ENCODE measurements around the gene CDK5. TPM values are rescaled to one million over a fixed set of nuclear protein-coding genes. Genes with fewer than 3 reads are reported as not detected.

CDK5 gene
- total and polyA plus RNA-seq, 2 of the 13 experiments (the other 11 are each of a cell fraction or from before 2014, with no cell fraction given), result 16.4 to 21.3 TPM

DNA sequence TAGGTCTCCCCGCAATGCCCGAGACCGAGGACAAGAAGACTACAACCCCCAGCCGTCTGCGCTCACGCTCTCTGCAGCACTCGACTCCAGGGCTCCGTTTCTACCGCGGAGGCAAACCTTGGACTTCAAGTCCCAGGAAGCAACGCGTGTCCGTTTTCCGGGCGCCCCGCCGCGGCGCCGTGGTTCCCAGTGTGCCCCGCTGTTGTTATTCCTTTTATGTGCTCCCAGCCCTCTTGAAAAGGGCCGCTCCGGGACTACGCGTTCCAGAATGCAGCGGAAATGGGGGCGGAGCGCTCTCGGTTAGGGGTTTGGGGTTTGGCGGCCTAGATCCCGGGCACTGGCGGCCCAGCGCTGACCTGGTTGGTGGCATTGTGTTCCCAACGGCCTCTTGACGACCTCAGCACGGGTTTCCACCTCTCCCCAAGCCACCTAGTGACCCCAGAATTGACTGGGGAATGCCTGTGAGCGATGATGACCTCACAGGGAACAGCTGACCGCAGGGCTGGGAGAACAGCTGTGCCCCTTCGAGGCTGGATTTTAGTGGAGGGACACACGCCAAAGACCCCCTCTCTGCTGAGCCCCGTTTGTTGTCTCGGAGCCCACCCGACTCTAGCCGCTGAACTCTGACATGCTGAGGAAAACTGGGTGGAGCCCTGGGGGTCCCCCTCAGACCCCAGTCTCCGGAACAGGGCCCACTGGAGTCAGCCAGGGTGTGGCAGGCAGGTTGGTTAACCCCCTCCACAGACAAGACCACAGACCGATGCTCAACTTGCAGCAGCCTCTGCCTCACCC, 488 bp upstream of the CDK5 start (continued):
- TF ChIP-seq ZNF687 (CRISPR knock-in tag; IDR thresholded peaks at IDR 0.05), result peak; percentile 73
- TF ChIP-seq MTF1 (CRISPR knock-in tag; IDR thresholded peaks at IDR 0.05), result 0 out of 2 replicates have a peak, but pooled peaks have one; percentile 28
- TF ChIP-seq ZEB1 (IDR thresholded peaks at IDR 0.05; ENCODE audit: insufficient replicate concordance, low read depth), result no peak
- TF ChIP-seq ZNF230 (CRISPR knock-in tag; IDR thresholded peaks at IDR 0.05), result 0 out of 2 replicates have a peak, but pooled peaks have one; percentile 36
- TF ChIP-seq ZNF382 (CRISPR knock-in tag; IDR thresholded peaks at IDR 0.05; ENCODE audit: borderline replicate concordance), result no peak
- peak; percentile 63; the same call in 1 of the 2 replicates for TF ChIP-seq KLF6 (CRISPR knock-in tag; IDR thresholded peaks at IDR 0.05)
- peak; percentile 41; the same call in 1 of the 2 replicates for TF ChIP-seq ELF4 (CRISPR knock-in tag; IDR thresholded peaks at IDR 0.05; ENCODE audit: borderline replicate concordance)
- no peak for TF ChIP-seq GABPA (IDR thresholded peaks at IDR 0.05; ENCODE audit: low read depth, low read length)
- peak; percentile 95 for TF ChIP-seq GABPA (CRISPR knock-in tag; IDR thresholded peaks at IDR 0.05; ENCODE audit: low read depth)
- peak; percentile 37; the same call in 1 of the 2 replicates for TF ChIP-seq ZBTB43 (CRISPR knock-in tag; conservative IDR thresholded peaks at IDR 0.05)
- TF ChIP-seq ZZZ3 (CRISPR knock-in tag; IDR thresholded peaks at IDR 0.05; ENCODE audit: borderline replicate concordance), result peak; percentile 43; the same call in 1 of the 2 replicates
- TF ChIP-seq ZNF264 (CRISPR knock-in tag; IDR thresholded peaks at IDR 0.05), result 0 out of 2 replicates have a peak, but pooled peaks have one; percentile 36
- TF ChIP-seq ATF7-NPFF (CRISPR knock-in tag; IDR thresholded peaks at IDR 0.05; ENCODE audit: low read depth), result peak; percentile 70; the same call in 1 of the 2 replicates
- peak; percentile 77 for TF ChIP-seq ZNF777 (CRISPR knock-in tag; IDR thresholded peaks at IDR 0.05)
- 0 out of 2 replicates have a peak, but pooled peaks have one; percentile 22 for TF ChIP-seq SMAD3 (CRISPR knock-in tag; IDR thresholded peaks at IDR 0.05)
- TF ChIP-seq ZNF564 (CRISPR knock-in tag; IDR thresholded peaks at IDR 0.05), result 0 out of 2 replicates have a peak, but pooled peaks have one; percentile 47
- 0 out of 2 replicates have a peak, but pooled peaks have one; percentile 58 for TF ChIP-seq ZFP62 (CRISPR knock-in tag; IDR thresholded peaks at IDR 0.05)
- peak; percentile 72 for TF ChIP-seq YY1 (IDR thresholded peaks at IDR 0.05; ENCODE audit: insufficient read depth, insufficient replicate concordance, low read depth, low read length)
- TF ChIP-seq ZNF776 (CRISPR knock-in tag; IDR thresholded peaks at IDR 0.05), result peak; percentile 35; the same call in 1 of the 2 replicates
- TF ChIP-seq ZBTB2 (CRISPR knock-in tag; IDR thresholded peaks at IDR 0.05; ENCODE audit: low read depth), result peak; percentile 78
- TF ChIP-seq RFX5 (IDR thresholded peaks at IDR 0.05; ENCODE audit: low read depth, low read length), result no peak
- peak; percentile 63; the same call in 1 of the 2 replicates for TF ChIP-seq ZNF543 (CRISPR knock-in tag; IDR thresholded peaks at IDR 0.05)

Data from HepG2 (cell line).